ENCODE measurements around the gene PPFIBP1.

DNA sequence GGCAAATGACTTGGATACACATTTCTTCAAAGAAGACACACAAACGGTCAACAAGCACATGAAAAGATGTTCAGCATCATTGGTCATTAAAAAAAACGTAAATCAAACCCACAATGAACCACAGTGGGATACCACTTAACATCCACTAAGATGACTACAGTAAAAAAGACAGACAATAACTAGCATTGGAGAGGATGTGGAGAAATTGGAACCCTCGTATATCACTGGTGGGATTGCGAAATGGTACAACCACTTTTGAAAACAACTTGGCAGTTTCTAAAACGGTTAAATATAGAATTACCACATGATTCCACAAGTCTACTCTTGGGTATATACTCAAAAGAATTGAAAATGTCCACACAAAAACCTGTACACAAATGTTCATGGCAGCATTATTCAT is 25.2 kb upstream of the PPFIBP1 start:
- TF ChIP-seq, protein P1, sequence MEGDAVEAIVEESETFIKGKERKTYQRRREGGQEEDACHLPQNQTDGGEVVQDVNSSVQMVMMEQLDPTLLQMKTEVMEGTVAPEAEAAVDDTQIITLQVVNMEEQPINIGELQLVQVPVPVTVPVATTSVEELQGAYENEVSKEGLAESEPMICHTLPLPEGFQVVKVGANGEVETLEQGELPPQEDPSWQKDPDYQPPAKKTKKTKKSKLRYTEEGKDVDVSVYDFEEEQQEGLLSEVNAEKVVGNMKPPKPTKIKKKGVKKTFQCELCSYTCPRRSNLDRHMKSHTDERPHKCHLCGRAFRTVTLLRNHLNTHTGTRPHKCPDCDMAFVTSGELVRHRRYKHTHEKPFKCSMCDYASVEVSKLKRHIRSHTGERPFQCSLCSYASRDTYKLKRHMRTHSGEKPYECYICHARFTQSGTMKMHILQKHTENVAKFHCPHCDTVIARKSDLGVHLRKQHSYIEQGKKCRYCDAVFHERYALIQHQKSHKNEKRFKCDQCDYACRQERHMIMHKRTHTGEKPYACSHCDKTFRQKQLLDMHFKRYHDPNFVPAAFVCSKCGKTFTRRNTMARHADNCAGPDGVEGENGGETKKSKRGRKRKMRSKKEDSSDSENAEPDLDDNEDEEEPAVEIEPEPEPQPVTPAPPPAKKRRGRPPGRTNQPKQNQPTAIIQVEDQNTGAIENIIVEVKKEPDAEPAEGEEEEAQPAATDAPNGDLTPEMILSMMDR (IDR thresholded peaks at IDR 0.05): no peak
- TF ChIP-seq EZH2 (IDR thresholded peaks at IDR 0.05; ENCODE audit: borderline replicate concordance, insufficient read depth, low read depth, low read length, poor library complexity, severe bottlenecking): no peak
